Measurements from ENCODE around the gene EHD1.
A peak's percentile ranks its signal among the peaks of the same experiment; 100 is the strongest.

The EHD1 gene

GRCh38 chr11:64871492-64871891 is 6.9 kb downstream of the EHD1 start:
- DNase-seq: no peak

- no peak for DNase-seq
Measured at GRCh38 chr11:64870893-64871466, 7.4 kb downstream of the EHD1 start.

GRCh38 chr11:64870176-64870892 is 8.1 kb downstream of the EHD1 start:
- DNase-seq: no peak

GRCh38 chr11:64869571-64870175 is 8.7 kb downstream of the EHD1 start:
- no peak for DNase-seq

GRCh38 chr11:64868904-64869570 is 9.4 kb downstream of the EHD1 start:
- DNase-seq: no peak

- peak in 1 of 2 donors; percentile 42 for DNase-seq
Measured at GRCh38 chr11:64867748-64868462, 10.5 kb downstream of the EHD1 start.

- DNase-seq: no peak
Measured at GRCh38 chr11:64866173-64866491, 12.3 kb downstream of the EHD1 start.

GRCh38 chr11:64865286-64866172 is 12.9 kb downstream of the EHD1 start:
- DNase-seq: peak; percentile 51 to 54

- DNase-seq: no peak
Measured at GRCh38 chr11:64864473-64865285, 13.7 kb downstream of the EHD1 start.

GRCh38 chr11:64864135-64864472 is 14.3 kb downstream of the EHD1 start:
- DNase-seq: no peak

GRCh38 chr11:64863391-64864060 is 14.9 kb downstream of the EHD1 start:
- DNase-seq: no peak

- no peak for DNase-seq
Measured at GRCh38 chr11:64862987-64863390, 15.4 kb downstream of the EHD1 start.

GRCh38 chr11:64861227-64861975 is 17.0 kb downstream of the EHD1 start:
- DNase-seq: no peak

- DNase-seq: peak; percentile 44 to 48
Measured at GRCh38 chr11:64859542-64860414, 18.6 kb downstream of the EHD1 start.

GRCh38 chr11:64858467-64859263 is 19.8 kb downstream of the EHD1 start:
- peak; percentile 45 to 57 for DNase-seq

- no peak for DNase-seq
Measured at GRCh38 chr11:64857485-64857884, 20.9 kb downstream of the EHD1 start.

GRCh38 chr11:64856382-64857227 is 21.8 kb downstream of the EHD1 start:
- DNase-seq: peak; percentile 41 to 50
